Neuronal stem cell (in vitro differentiated cells): ENCODE data around the gene NDUFS1.
"Not testable (repeated sequence)": the region's sequence is repeated elsewhere in the genome, so short reads cannot be mapped to it uniquely, and the experiment has no call there.

ENCODE experiments used
- DNase-seq: peaks from one replicate; pipeline ENCODE4 v3.0.0-alpha.2; 2013; ENCODE audit warnings: low spot score
- H2AFZ ChIP-seq: one replicate; pipeline ENCODE4 v1.6.1; 2013; ENCODE audit warnings: mild to moderate bottlenecking, low read length, inconsistent platforms
- H2AK5ac ChIP-seq: 2 replicates; pipeline ENCODE4 v1.6.1; 2013; ENCODE audit warnings: low read depth, mild to moderate bottlenecking, inconsistent platforms, low read length, moderate library complexity, mixed read lengths
- H2BK120ac ChIP-seq: 2 replicates; pipeline ENCODE4 v1.6.1; 2013; ENCODE audit warnings: low read depth, mild to moderate bottlenecking, inconsistent platforms, low read length, moderate library complexity, mixed read lengths
- H2BK12ac ChIP-seq: one replicate; pipeline ENCODE4 v1.6.1; 2013; ENCODE audit warnings: low read length, inconsistent platforms
- H2BK15ac ChIP-seq: 2 replicates; pipeline ENCODE4 v1.6.1; 2013; ENCODE audit warnings: mild to moderate bottlenecking, low read length, inconsistent platforms, mixed read lengths
- H2BK5ac ChIP-seq: one replicate; pipeline ENCODE4 v1.6.1; 2013; ENCODE audit warnings: inconsistent platforms, mild to moderate bottlenecking, low read length, moderate library complexity
- H3K14ac ChIP-seq: one replicate; pipeline ENCODE4 v1.6.1; 2013; ENCODE audit warnings: low read length, inconsistent platforms
- H3K18ac ChIP-seq: 2 replicates; pipeline ENCODE4 v1.6.1; 2013; ENCODE audit warnings: low read length, inconsistent platforms
- H3K23ac ChIP-seq: 2 replicates; pipeline ENCODE4 v1.6.1; 2013; ENCODE audit warnings: low read depth, mild to moderate bottlenecking, mixed read lengths, low read length, inconsistent platforms; ENCODE audit not compliant: poor library complexity
- H3K27ac ChIP-seq: replicated peaks from 3 replicates; pipeline ENCODE4 v1.5.1; 2013; ENCODE audit warnings: low read length, inconsistent platforms
- H3K27me3 ChIP-seq, 3 experiments: 2 replicates each; pipeline ENCODE4 v1.6.1; 2013; ENCODE audit warnings: low read length in 3 of 3, mild to moderate bottlenecking in 2 of 3, inconsistent platforms in 1 of 3, low read depth in 1 of 3, mixed read lengths in 1 of 3, moderate library complexity in 1 of 3; ENCODE audit not compliant: control insufficient read depth in 3 of 3, insufficient read depth in 3 of 3
- H3K36me3 ChIP-seq, 2 donors: replicated peaks in 1 of 2; 2 replicates each; pipeline ENCODE4 v1.6.1; 2013; ENCODE audit warnings: low read length in 2 of 2; ENCODE audit not compliant: control insufficient read depth in 2 of 2, insufficient read depth in 2 of 2
- H3K4ac ChIP-seq: 2 replicates; pipeline ENCODE4 v1.6.1; 2013; ENCODE audit warnings: inconsistent platforms, mild to moderate bottlenecking, low read length, moderate library complexity
- H3K4me1 ChIP-seq, 2 donors: 1 replicate in 1 of 2; 2 replicates in 1 of 2; pipeline ENCODE4 v1.6.1; 2013; ENCODE audit warnings: low read length in 2 of 2, low read depth in 1 of 2; ENCODE audit not compliant: control insufficient read depth in 2 of 2, insufficient read depth in 1 of 2
- H3K4me2 ChIP-seq: one replicate; pipeline ENCODE4 v1.6.1; 2013; ENCODE audit warnings: mild to moderate bottlenecking, low read length, inconsistent platforms; ENCODE audit not compliant: insufficient read depth, poor library complexity, severe bottlenecking
- H3K4me3 ChIP-seq, 2 donors: 2 replicates each; pipeline ENCODE4 v1.5.1; 2013; ENCODE audit warnings: low read length in 2 of 2, mild to moderate bottlenecking in 2 of 2, inconsistent platforms in 1 of 2, moderate library complexity in 1 of 2
- H3K79me1 ChIP-seq: one replicate; pipeline ENCODE4 v1.6.1; 2013; ENCODE audit warnings: low read depth, mild to moderate bottlenecking, inconsistent platforms, low read length, moderate library complexity
- H3K9ac ChIP-seq: one replicate; pipeline ENCODE4 v1.6.1; 2013; ENCODE audit warnings: mild to moderate bottlenecking, low read depth, low read length, inconsistent platforms; ENCODE audit not compliant: poor library complexity
- H3K9me3 ChIP-seq, 2 donors: replicated peaks in 1 of 2; 2 replicates each; pipeline versions ENCODE3 to v1.6.1; 2013; ENCODE audit warnings: low read length in 2 of 2, mild to moderate bottlenecking in 2 of 2, inconsistent platforms in 1 of 2, low read depth in 1 of 2, mixed read lengths in 1 of 2, moderate library complexity in 1 of 2; ENCODE audit not compliant: control insufficient read depth in 2 of 2, insufficient read depth in 1 of 2
- H4K8ac ChIP-seq: one replicate; pipeline ENCODE4 v1.6.1; 2013; ENCODE audit warnings: low read depth, mild to moderate bottlenecking, inconsistent platforms, low read length, moderate library complexity
- H4K91ac ChIP-seq: one replicate; pipeline ENCODE4 v1.6.1; 2013; ENCODE audit warnings: low read length, low read depth, mild to moderate bottlenecking, inconsistent platforms; ENCODE audit not compliant: poor library complexity
- WGBS, 2 donors: extraction: QIAGEN DNeasy Blood & Tissue Kit; methylation state at CpG; one replicate each; pipeline ENCODE4 v1.1.7; 2013; ENCODE audit warnings: missing lambda C conversion rate in 2 of 2, mixed read lengths in 1 of 2; ENCODE audit not compliant: insufficient read length in 2 of 2, insufficient replicate concordance in 1 of 2; ENCODE audit errors: extremely low coverage in 2 of 2; 5-methylcytosine and 5-hydroxymethylcytosine counted together

NDUFS1 gene

GRCh38 chr2:206108713-206109112 is 50.5 kb downstream of the NDUFS1 start:
- no peak overlapping the region for H3K4me2 ChIP-seq
- DNase-seq = no peak
- H3K14ac ChIP-seq = no peak overlapping the region
- no peak overlapping the region for H3K23ac ChIP-seq
- H2BK12ac ChIP-seq = no peak overlapping the region
- no peaks in the 10 kb centered on the region for H3K27me3 ChIP-seq
- no peak overlapping the region for H3K4ac ChIP-seq
- H2AFZ ChIP-seq = no peak overlapping the region
- H2BK5ac ChIP-seq = no peak overlapping the region
- H4K8ac ChIP-seq = no peak overlapping the region
- no peak overlapping the region for H3K9ac ChIP-seq
- no peak overlapping the region for H3K18ac ChIP-seq
- no peaks in the 10 kb centered on the region for H3K4me1 ChIP-seq
- H4K91ac ChIP-seq = no peak overlapping the region
- peaks cover 0 to 8% of the 10 kb centered on the region in 2 donors for H3K36me3 ChIP-seq
- no peak overlapping the region for H3K4me3 ChIP-seq
- no peak overlapping the region for H2AK5ac ChIP-seq
- no peak overlapping the region for H3K27ac ChIP-seq
- no peaks in the 10 kb centered on the region for H3K9me3 ChIP-seq
- H2BK120ac ChIP-seq = no peak overlapping the region
- no peaks in the 10 kb centered on the region for H3K79me1 ChIP-seq
- H2BK15ac ChIP-seq = no peak overlapping the region
- WGBS, 2 donors = no CpG with 5 or more reads among the region's 7 CpGs

GRCh38 chr2:206105541-206105940 is 53.7 kb downstream of the NDUFS1 start:
- no peak overlapping the region for H3K9ac ChIP-seq
- no peak overlapping the region for H2BK15ac ChIP-seq
- no peak for DNase-seq
- no peaks in the 10 kb centered on the region for H3K79me1 ChIP-seq
- H2AK5ac ChIP-seq = no peak overlapping the region
- no peaks in the 10 kb centered on the region for H3K27me3 ChIP-seq
- WGBS, 2 donors = no CpG with 5 or more reads among the region's 5 CpGs
- H3K4me1 ChIP-seq = no peaks in the 10 kb centered on the region
- H3K27ac ChIP-seq = no peak overlapping the region
- no peak overlapping the region for H4K91ac ChIP-seq
- H4K8ac ChIP-seq = no peak overlapping the region
- no peak overlapping the region for H3K18ac ChIP-seq
- no peak overlapping the region for H2AFZ ChIP-seq
- H2BK120ac ChIP-seq = no peak overlapping the region
- no peak overlapping the region for H3K4me2 ChIP-seq
- H3K4me3 ChIP-seq = no peak overlapping the region
- H2BK5ac ChIP-seq = no peak overlapping the region
- no peak overlapping the region for H3K4ac ChIP-seq
- H3K14ac ChIP-seq = no peak overlapping the region
- no peaks in the 10 kb centered on the region for H3K9me3 ChIP-seq
- no peak overlapping the region for H3K23ac ChIP-seq
- H3K36me3 ChIP-seq = no peaks in the 10 kb centered on the region
- no peak overlapping the region for H2BK12ac ChIP-seq

GRCh38 chr2:206105038-206105437 is 54.2 kb downstream of the NDUFS1 start:
- Histone ChIP-seq H2BK12ac (no peak overlapping the region), H3K4me3 (no peak overlapping the region), H2AFZ (no peak overlapping the region), H2AK5ac (no peak overlapping the region), H3K27ac (no peak overlapping the region), H4K8ac (no peak overlapping the region), H4K91ac (no peak overlapping the region), H3K9ac (no peak overlapping the region), H3K79me1 (no peaks in the 10 kb centered on the region), H2BK5ac (no peak overlapping the region), H3K23ac (no peak overlapping the region), H2BK120ac (no peak overlapping the region), H3K36me3 (no peaks in the 10 kb centered on the region), H3K4me1 (no peaks in the 10 kb centered on the region), H3K9me3 (no peaks in the 10 kb centered on the region), H3K27me3 (no peaks in the 10 kb centered on the region), H3K18ac (no peak overlapping the region), H2BK15ac (no peak overlapping the region), H3K4me2 (no peak overlapping the region), H3K14ac (no peak overlapping the region), H3K4ac (no peak overlapping the region)
- WGBS, 2 donors = no CpG with 5 or more reads among the region's 4 CpGs
- DNase-seq = no peak

- H3K27me3 ChIP-seq, H3K4me3 ChIP-seq, H3K79me1 ChIP-seq, DNase-seq, H3K9me3 ChIP-seq, H3K4me1 ChIP-seq, H3K14ac ChIP-seq, H3K4me2 ChIP-seq, H3K9ac ChIP-seq, H4K8ac ChIP-seq, H3K23ac ChIP-seq, H2BK12ac ChIP-seq, H2AK5ac ChIP-seq, H4K91ac ChIP-seq, H3K4ac ChIP-seq, H2BK15ac ChIP-seq, H2BK120ac ChIP-seq, H3K36me3 ChIP-seq, H3K18ac ChIP-seq, H2AFZ ChIP-seq, H3K27ac ChIP-seq, H2BK5ac ChIP-seq: not testable (repeated sequence)
- no CpG with 5 or more reads among the region's 19 CpGs for WGBS, 2 donors
Observed at GRCh38 chr2:206098872-206099271, 60.4 kb downstream of the NDUFS1 start.
